Measurements from ENCODE around the gene METTL25.

The METTL25 gene

GRCh38 chr12:82407481-82407880, 49.2 kb downstream of the METTL25 start:
- no peak for DNase-seq (ENCODE audit: low spot score)

GRCh38 chr12:82408844-82409243, 50.5 kb downstream of the METTL25 start:
- no peak for DNase-seq (ENCODE audit: low spot score)

- no peak for DNase-seq (ENCODE audit: low spot score)
Observed at GRCh38 chr12:82411546-82412230, 53.4 kb downstream of the METTL25 start.

GRCh38 chr12:82412246-82412645, 53.9 kb downstream of the METTL25 start:
- no peak for DNase-seq (ENCODE audit: low spot score)

- DNase-seq (ENCODE audit: low spot score) = no peak
Observed at GRCh38 chr12:82414044-82414443, 55.7 kb downstream of the METTL25 start.

GRCh38 chr12:82414926-82415325, 56.6 kb downstream of the METTL25 start:
- DNase-seq (ENCODE audit: low spot score) = no peak

- DNase-seq (ENCODE audit: low spot score) = no peak
Observed at GRCh38 chr12:82415402-82415801, 57.1 kb downstream of the METTL25 start.

- no peak for DNase-seq (ENCODE audit: low spot score)
Observed at GRCh38 chr12:82425241-82425640, 66.9 kb downstream of the METTL25 start.

GRCh38 chr12:82426081-82426480, 67.8 kb downstream of the METTL25 start:
- DNase-seq (ENCODE audit: low spot score) = no peak

- no peak for DNase-seq (ENCODE audit: low spot score)
Observed at GRCh38 chr12:82426586-82426985, 68.3 kb downstream of the METTL25 start.

- DNase-seq (ENCODE audit: low spot score) = no peak
Observed at GRCh38 chr12:82430541-82431145, 72.3 kb downstream of the METTL25 start.

- no peak for DNase-seq (ENCODE audit: low spot score)
Observed at GRCh38 chr12:82434392-82434911, 76.1 kb downstream of the METTL25 start.

- DNase-seq (ENCODE audit: low spot score) = no peak
Observed at GRCh38 chr12:82436354-82436753, 78.0 kb downstream of the METTL25 start.

- no peak for DNase-seq (ENCODE audit: low spot score)
Observed at GRCh38 chr12:82437744-82438143, 79.4 kb downstream of the METTL25 start.

GRCh38 chr12:82438356-82438755, 80.0 kb downstream of the METTL25 start:
- no peak for DNase-seq (ENCODE audit: low spot score)

- no peak for DNase-seq (ENCODE audit: low spot score)
Observed at GRCh38 chr12:82440885-82441284, 82.6 kb downstream of the METTL25 start.

- DNase-seq (ENCODE audit: low spot score) = no peak
Observed at GRCh38 chr12:82448911-82449578, 90.7 kb downstream of the METTL25 start.

GRCh38 chr12:82456633-82457032, 98.3 kb downstream of the METTL25 start:
- no peak for DNase-seq (ENCODE audit: low spot score)

- no peak for DNase-seq (ENCODE audit: low spot score)
Observed at GRCh38 chr12:82458101-82458500, 99.8 kb downstream of the METTL25 start.

GRCh38 chr12:82461393-82461792, 103.1 kb downstream of the METTL25 start:
- DNase-seq (ENCODE audit: low spot score) = peak; percentile 7

GRCh38 chr12:82461836-82462235, 103.5 kb downstream of the METTL25 start:
- no peak for DNase-seq (ENCODE audit: low spot score)

- DNase-seq (ENCODE audit: low spot score) = no peak
Observed at GRCh38 chr12:82468563-82468962, 110.2 kb downstream of the METTL25 start.

GRCh38 chr12:82470906-82471512, 112.7 kb downstream of the METTL25 start:
- DNase-seq (ENCODE audit: low spot score) = no peak

Measured in HuH-7.5 (cell line).